Measurements from ENCODE around the gene WDR74.

Gene WDR74

DNA sequence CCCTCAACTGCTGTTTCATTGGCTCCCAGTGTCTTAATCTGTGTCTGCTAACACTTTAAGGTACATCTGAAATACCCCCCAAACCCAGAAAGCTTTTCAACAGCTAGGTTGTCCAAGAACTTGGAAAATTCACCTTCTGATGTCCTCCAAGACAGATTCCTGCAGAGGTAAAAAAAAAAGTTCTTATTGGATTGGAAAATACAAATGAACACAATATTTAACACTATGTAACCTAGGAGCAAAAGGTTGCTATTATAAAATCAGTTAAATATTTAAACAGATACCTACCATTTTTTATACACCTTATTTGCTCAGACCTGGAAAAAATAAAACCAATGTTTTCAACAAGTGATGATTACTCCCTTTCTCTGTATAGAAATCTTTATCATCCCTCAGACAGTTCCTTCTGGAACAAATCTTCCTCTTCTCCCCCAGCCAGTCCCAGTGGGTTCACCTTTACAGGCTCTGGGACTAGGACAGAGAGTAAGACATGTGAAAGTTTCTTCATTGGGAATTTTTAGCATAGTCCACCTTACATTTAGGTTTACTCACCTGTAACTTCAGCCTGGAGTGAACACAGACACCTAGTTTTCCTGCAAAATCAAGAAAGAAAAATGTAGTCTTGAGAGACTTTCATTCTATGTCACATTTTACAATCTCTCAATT, 13.3 kb upstream of the WDR74 start:
- Histone ChIP-seq H3K9me3 (ENCODE audit: control insufficient read depth, low read length) (no peaks in the 10 kb centered on the region), H3K27me3 (ENCODE audit: control insufficient read depth, insufficient read depth, low read length) (no peaks in the 10 kb centered on the region), H3K36me3 (ENCODE audit: control insufficient read depth, insufficient read depth, low read length) (no peaks in the 10 kb centered on the region), H3K4me1 (no peaks in the 10 kb centered on the region), H3K27ac (no peak overlapping the region), H2AFZ (no peak overlapping the region), H3K4me3 (ENCODE audit: low read depth, low read length) (no peak overlapping the region), H3K79me2 (peaks cover 4% of the 10 kb centered on the region), H3K4me2 (ENCODE audit: low read length) (no peak overlapping the region), H3K9ac (no peak overlapping the region)
- TF ChIP-seq, protein P1, sequence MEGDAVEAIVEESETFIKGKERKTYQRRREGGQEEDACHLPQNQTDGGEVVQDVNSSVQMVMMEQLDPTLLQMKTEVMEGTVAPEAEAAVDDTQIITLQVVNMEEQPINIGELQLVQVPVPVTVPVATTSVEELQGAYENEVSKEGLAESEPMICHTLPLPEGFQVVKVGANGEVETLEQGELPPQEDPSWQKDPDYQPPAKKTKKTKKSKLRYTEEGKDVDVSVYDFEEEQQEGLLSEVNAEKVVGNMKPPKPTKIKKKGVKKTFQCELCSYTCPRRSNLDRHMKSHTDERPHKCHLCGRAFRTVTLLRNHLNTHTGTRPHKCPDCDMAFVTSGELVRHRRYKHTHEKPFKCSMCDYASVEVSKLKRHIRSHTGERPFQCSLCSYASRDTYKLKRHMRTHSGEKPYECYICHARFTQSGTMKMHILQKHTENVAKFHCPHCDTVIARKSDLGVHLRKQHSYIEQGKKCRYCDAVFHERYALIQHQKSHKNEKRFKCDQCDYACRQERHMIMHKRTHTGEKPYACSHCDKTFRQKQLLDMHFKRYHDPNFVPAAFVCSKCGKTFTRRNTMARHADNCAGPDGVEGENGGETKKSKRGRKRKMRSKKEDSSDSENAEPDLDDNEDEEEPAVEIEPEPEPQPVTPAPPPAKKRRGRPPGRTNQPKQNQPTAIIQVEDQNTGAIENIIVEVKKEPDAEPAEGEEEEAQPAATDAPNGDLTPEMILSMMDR (IDR thresholded peaks at IDR 0.05), result no peak

DNA sequence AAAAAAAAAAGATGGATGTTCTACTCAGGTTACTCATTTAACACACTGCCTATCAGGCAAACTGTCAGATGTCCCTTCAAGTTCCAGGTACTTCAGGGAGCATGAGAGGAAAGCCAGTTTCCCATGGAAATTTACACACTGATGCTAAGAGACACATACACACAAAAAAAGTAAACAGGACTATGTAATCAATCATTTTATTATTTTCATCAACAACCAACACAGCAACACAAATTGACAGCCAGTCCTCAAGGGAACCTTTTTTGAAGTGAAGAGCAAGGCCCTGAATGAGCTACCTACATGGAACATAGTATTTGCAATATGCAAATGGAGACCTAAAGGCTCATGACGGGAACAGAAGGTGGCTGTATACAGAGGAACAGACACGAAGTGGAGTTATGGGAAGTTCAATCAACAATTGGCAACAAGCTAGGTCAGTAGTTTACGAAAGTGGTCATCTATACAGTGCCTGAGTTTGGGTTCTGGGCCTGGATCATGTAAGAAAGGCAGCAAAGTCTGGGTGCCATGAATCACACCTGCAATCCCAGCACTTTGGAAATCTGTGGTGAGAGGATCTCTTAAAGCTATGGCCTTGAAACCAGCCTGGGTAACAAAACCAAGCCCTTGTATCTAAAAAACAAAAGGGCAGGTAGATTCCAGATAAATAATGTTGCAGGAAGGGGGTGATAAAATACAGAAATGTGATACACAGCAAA, 12.6 kb upstream of the WDR74 start:
- Histone ChIP-seq H3K9ac (no peak overlapping the region), H3K4me3 (ENCODE audit: low read depth, low read length) (no peak overlapping the region), H3K4me1 (no peaks in the 10 kb centered on the region), H3K4me2 (ENCODE audit: low read length) (no peak overlapping the region), H3K36me3 (ENCODE audit: control insufficient read depth, insufficient read depth, low read length) (no peaks in the 10 kb centered on the region), H3K9me3 (ENCODE audit: control insufficient read depth, low read length) (no peaks in the 10 kb centered on the region), H3K79me2 (peaks cover 4% of the 10 kb centered on the region), H3K27me3 (ENCODE audit: control insufficient read depth, insufficient read depth, low read length) (no peaks in the 10 kb centered on the region), H2AFZ (no peak overlapping the region), H3K27ac (no peak overlapping the region)
- TF ChIP-seq, protein P1 (IDR thresholded peaks at IDR 0.05), result no peak

DNA sequence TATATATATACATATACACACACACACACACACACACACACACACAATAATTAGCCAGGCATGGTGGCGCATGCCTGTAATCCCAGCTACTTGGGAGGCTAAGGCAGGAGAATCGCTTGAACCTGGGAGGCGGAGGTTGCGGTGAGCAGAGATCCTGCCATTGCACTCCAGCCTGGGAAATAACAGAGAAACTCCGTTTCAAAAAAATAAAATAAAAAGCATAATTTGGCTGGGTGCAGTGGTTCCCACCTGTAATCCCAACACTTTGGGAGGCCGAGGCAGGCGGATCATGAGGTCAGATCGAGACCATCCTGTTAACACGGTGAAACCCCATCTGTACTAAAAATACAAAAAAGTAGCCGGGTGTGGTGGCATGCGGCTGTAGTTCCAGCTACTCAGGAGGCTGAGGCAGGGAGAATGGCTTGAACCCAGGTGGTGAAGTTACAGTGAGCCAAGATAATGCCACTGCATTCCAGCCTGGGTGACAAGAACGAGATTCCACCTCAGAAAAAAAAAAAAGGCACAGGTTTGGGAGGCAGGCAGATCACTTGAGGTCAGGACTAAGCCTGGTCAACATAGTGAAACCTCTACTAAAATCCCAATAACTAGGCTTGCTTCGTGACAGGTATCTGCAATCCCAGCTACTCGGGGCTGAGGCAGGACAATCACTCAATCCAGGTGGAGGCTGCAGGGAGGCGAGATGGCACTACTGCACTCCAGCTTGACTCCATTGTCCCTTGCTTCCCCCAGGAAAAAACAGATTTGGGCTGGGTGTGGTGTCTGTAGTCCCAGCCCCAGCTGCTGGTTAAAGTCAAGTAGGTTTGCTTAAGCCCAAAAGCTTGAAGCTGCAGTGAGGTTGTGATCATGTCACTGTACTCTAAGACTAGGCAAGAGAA, 11.8 kb upstream of the WDR74 start:
- H3K27ac ChIP-seq, result no peak overlapping the region
- no peaks in the 10 kb centered on the region for H3K36me3 ChIP-seq (ENCODE audit: control insufficient read depth, insufficient read depth, low read length)
- no peak overlapping the region for H3K9ac ChIP-seq
- no peaks in the 10 kb centered on the region for H3K27me3 ChIP-seq (ENCODE audit: control insufficient read depth, insufficient read depth, low read length)
- no peak overlapping the region for H2AFZ ChIP-seq
- H3K4me3 ChIP-seq (ENCODE audit: low read depth, low read length), result no peak overlapping the region
- no peak overlapping the region for H3K4me2 ChIP-seq (ENCODE audit: low read length)
- H3K79me2 ChIP-seq, result peaks cover 4% of the 10 kb centered on the region
- H3K9me3 ChIP-seq (ENCODE audit: control insufficient read depth, low read length), result no peaks in the 10 kb centered on the region
- TF ChIP-seq, protein P1 (IDR thresholded peaks at IDR 0.05), result no peak
- no peaks in the 10 kb centered on the region for H3K4me1 ChIP-seq

DNA sequence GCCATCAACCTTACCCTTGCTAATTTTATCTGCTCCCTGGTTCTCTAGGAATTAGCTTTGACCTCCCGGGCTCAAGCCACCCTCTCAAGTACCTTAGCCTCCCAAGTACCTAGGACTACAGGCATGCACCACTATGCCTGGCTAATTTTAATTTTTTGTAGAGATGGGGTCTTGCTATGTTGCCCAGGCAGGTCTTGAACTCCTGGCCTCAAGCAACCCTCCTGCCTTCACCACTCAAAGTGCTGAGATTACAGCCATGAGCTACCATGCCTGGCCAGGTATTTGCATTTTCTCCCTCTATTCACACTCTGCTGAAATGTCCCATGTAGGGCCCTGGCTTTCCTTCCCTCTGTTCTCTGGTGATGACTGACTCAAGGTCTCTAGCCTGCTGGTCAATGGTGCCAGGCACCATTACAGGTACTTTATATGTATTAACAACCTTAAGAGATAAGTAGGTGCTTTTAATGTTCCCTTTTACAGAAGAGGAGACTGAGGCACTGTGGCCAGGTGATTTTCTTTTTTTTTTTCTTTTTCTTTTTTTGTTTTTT, 8.5 kb upstream of the WDR74 start:
- Histone ChIP-seq H3K4me3 (ENCODE audit: low read depth, low read length) (no peak overlapping the region), H3K36me3 (ENCODE audit: control insufficient read depth, insufficient read depth, low read length) (no peaks in the 10 kb centered on the region)
- TF ChIP-seq, protein P1 (IDR thresholded peaks at IDR 0.05), result no peak

More for the DNA sequence above, 8.5 kb upstream of the WDR74 start:
- H3K79me2 ChIP-seq, result no peaks in the 10 kb centered on the region
- no peak overlapping the region for H2AFZ ChIP-seq
- no peak overlapping the region for H3K9ac ChIP-seq
- no peaks in the 10 kb centered on the region for H3K4me1 ChIP-seq
- no peak overlapping the region for H3K4me2 ChIP-seq (ENCODE audit: low read length)
- H3K9me3 ChIP-seq (ENCODE audit: control insufficient read depth, low read length), result no peaks in the 10 kb centered on the region
- H3K27ac ChIP-seq, result no peak overlapping the region
- no peaks in the 10 kb centered on the region for H3K27me3 ChIP-seq (ENCODE audit: control insufficient read depth, insufficient read depth, low read length)
